Endothelial cell of umbilical vein (primary cell): ENCODE results near the gene YDJC. TPM values are rescaled to one million over a fixed set of nuclear protein-coding genes. Genes with fewer than 3 reads are reported as not detected.

Experiments
- BruUV-seq: library from RNA; stranded (reverse); fragments of 400-500 nt; replicated peaks from 2 replicates; lab custom pipeline; 2021; lab: Mats Ljungman, UMichigan
- CTCF ChIA-PET: fragments of 300-600, 350-600 bp; sonication (Branson Sonifier 250); formaldehyde crosslinking; loops from one replicate; lab custom pipeline; 2021; ENCODE audit warnings: antibody characterized with exemption, inconsistent platforms; lab: Charles Lee
- POLR2A ChIA-PET: fragments of 300-600, 350-600 bp; sonication (Branson Sonifier 250); formaldehyde crosslinking; loops from one replicate; lab custom pipeline; 2021; ENCODE audit warnings: antibody characterized with exemption, inconsistent platforms; lab: Charles Lee
- DNase-seq: peaks from one replicate; pipeline ENCODE4 v3.0.0-alpha.2; 2011; ENCODE audit warnings: low read depth, low spot score
- FAIRE-seq: peaks from 2 replicates; lab custom pipeline; 2011; peaks lifted over from hg19 to GRCh38; lab: Jason Lieb, UNC
- H2AFZ ChIP-seq: 2 replicates; pipeline ENCODE4 v1.6.0; 2012; ENCODE audit warnings: low read depth, low read length, control low read depth, inconsistent platforms
- H3K27ac ChIP-seq: 2 replicates; pipeline ENCODE4 v1.5.1; 2011; ENCODE audit warnings: low read depth, mild to moderate bottlenecking, control low read depth, low read length, moderate library complexity; ENCODE audit not compliant: insufficient read depth
- H3K27me3 ChIP-seq, 2 experiments: 2 replicates each; pipeline versions ENCODE4 v1.6.0 to v1.6.1; 2011; ENCODE audit warnings: low read length in 2 of 2, mixed read lengths in 1 of 2; ENCODE audit not compliant: control insufficient read depth in 2 of 2, insufficient read depth in 2 of 2
- H3K36me3 ChIP-seq, 2 experiments: 2 replicates in 1 of 2; 3 replicates in 1 of 2; pipeline ENCODE4 v1.5.1; 2011; ENCODE audit warnings: low read length in 2 of 2, mild to moderate bottlenecking in 1 of 2, moderate library complexity in 1 of 2; ENCODE audit not compliant: control insufficient read depth in 2 of 2, insufficient read depth in 2 of 2; ENCODE audit errors: extremely low read depth in 1 of 2
- H3K4me1 ChIP-seq: 3 replicates; pipeline ENCODE4 v1.5.1; 2011; ENCODE audit warnings: mild to moderate bottlenecking, low read length; ENCODE audit not compliant: control insufficient read depth, insufficient read depth; ENCODE audit errors: extremely low read depth
- H3K4me2 ChIP-seq: 2 replicates; pipeline ENCODE4 v1.6.1; 2011; ENCODE audit warnings: low read length, control low read depth, mixed read lengths; ENCODE audit not compliant: insufficient read depth
- H3K4me3 ChIP-seq, 3 experiments: fragments of 200-600 bp in 1 of 3; sonication (generic), shearing (Covaris generic) in 1 of 3; replicated peaks in 1 of 3; 2 replicates each; pipeline ENCODE4 v1.5.1; 2011 to 2016; ENCODE audit warnings: control low read depth in 3 of 3, low read length in 3 of 3, mild to moderate bottlenecking in 2 of 3, inconsistent platforms in 1 of 3, low read depth in 1 of 3, moderate library complexity in 1 of 3; ENCODE audit not compliant: insufficient read depth in 1 of 3
- H3K79me2 ChIP-seq: 2 replicates; pipeline ENCODE4 v1.6.0; 2012; ENCODE audit warnings: low read length, inconsistent platforms; ENCODE audit not compliant: control insufficient read depth, insufficient read depth
- H3K9ac ChIP-seq: replicated peaks from 2 replicates; pipeline ENCODE3; 2011; ENCODE audit warnings: low read length, control low read depth; ENCODE audit not compliant: insufficient read depth; ENCODE audit errors: extremely low read depth
- H3K9me1 ChIP-seq: replicated peaks from 3 replicates; pipeline ENCODE4 v1.6.0; 2011; ENCODE audit warnings: mild to moderate bottlenecking, low read length; ENCODE audit not compliant: control insufficient read depth, insufficient read depth; ENCODE audit errors: extremely low read depth
- H3K9me3 ChIP-seq: replicated peaks from 2 replicates; pipeline ENCODE4 v1.5.1; 2012; ENCODE audit warnings: low read length, inconsistent platforms; ENCODE audit not compliant: control insufficient read depth, insufficient read depth
- H4K20me1 ChIP-seq: replicated peaks from 2 replicates; pipeline ENCODE3; 2011; ENCODE audit warnings: mild to moderate bottlenecking, low read length; ENCODE audit not compliant: control insufficient read depth, insufficient read depth; ENCODE audit errors: extremely low read depth
- CTCF ChIP-seq, 2 donors: IDR thresholded peaks; 1 replicate in 1 of 2; 2 replicates in 1 of 2; pipeline ENCODE4 v1.5.1; 2011; ENCODE audit warnings: low read length in 2 of 2, mild to moderate bottlenecking in 2 of 2, moderate library complexity in 2 of 2, control low read depth in 1 of 2, inconsistent platforms in 1 of 2, low read depth in 1 of 2; ENCODE audit not compliant: insufficient read depth in 1 of 2; ENCODE audit errors: extremely low read depth in 1 of 2
- EZH2 ChIP-seq: IDR thresholded peaks from 2 replicates; pipeline ENCODE4 v1.6.1; 2012; ENCODE audit warnings: borderline replicate concordance, low read depth, mild to moderate bottlenecking, moderate library complexity, low read length, inconsistent platforms; ENCODE audit not compliant: severe bottlenecking
- FOS ChIP-seq: IDR thresholded peaks from 2 replicates; pipeline ENCODE4 v1.6.1; 2011; ENCODE audit warnings: mild to moderate bottlenecking, low read length, moderate library complexity, borderline replicate concordance; ENCODE audit not compliant: insufficient read depth
- GATA2 ChIP-seq: IDR thresholded peaks from 2 replicates; pipeline ENCODE4 v1.7.0; 2011; ENCODE audit warnings: low read depth, mild to moderate bottlenecking, moderate library complexity, mixed read lengths, low read length; ENCODE audit not compliant: insufficient read length, insufficient read depth
- JUN ChIP-seq: IDR thresholded peaks from 2 replicates; pipeline ENCODE4 v1.6.1; 2011; ENCODE audit warnings: borderline replicate concordance, low read depth; ENCODE audit not compliant: insufficient read length, insufficient read depth
- MYC ChIP-seq: IDR thresholded peaks from one replicate; pipeline ENCODE4 v1.6.1; 2011; ENCODE audit warnings: mild to moderate bottlenecking, low read depth, low read length
- POLR2A ChIP-seq: IDR thresholded peaks from 2 replicates; pipeline ENCODE4 v1.6.1; 2012; ENCODE audit warnings: low read depth, mild to moderate bottlenecking, control low read depth, low read length
- POLR2AphosphoS5 ChIP-seq: IDR thresholded peaks from 2 replicates; pipeline ENCODE4 v1.6.1; 2012; ENCODE audit warnings: low read depth, mild to moderate bottlenecking, control low read depth, low read length, moderate library complexity; ENCODE audit not compliant: insufficient read depth
- dilution Hi-C: fragments of 300-500 bp; cut with MboI; formaldehyde crosslinking; loops from one replicate; pipeline ENCODE4 v1.15.0; 2019; ENCODE audit warnings: low sequenced_read_pairs; ENCODE audit not compliant: extremely low pct_ligation_motif_present
- intact Hi-C: fragments of 100-400 bp; cut with micrococcal nuclease; formaldehyde crosslinking; loops from one replicate; pipeline ENCODE4 v1.10.0; 2022
- polyA plus RNA-seq, 4 experiments: library from polyadenylated mRNA; depleted of rRNA in 3 of 4; stranded (reverse) in 3 of 4; unstranded in 1 of 4; fragments of >200 nt; gene quantifications; 2 replicates each; pipeline versions ENCODE4 v1.2.1 to v1.2.3, GENCODE V29; 2011 to 2012; ENCODE audit warnings: missing spikeins in 1 of 4
- total RNA-seq: library from RNA; stranded (reverse); gene quantifications from 2 replicates; pipeline ENCODE4 v1.2.3, GENCODE V29; 2021
- TF ChIP-seq, protein P1 (sequence below): IDR thresholded peaks from 2 replicates; pipeline ENCODE4 v1.6.1; 2011; ENCODE audit not compliant: insufficient read depth, insufficient read length

Gene YDJC
- total and polyA plus RNA-seq, 2 donors (not counting 3 experiments of a cell fraction or from before 2014, with no cell fraction given): 27.2 to 29.9 TPM

GRCh38 chr22:21633481-21633880, 3.7 kb upstream of the YDJC start:
- ChIA-PET POLR2A (interaction anchor here (0.6 kb wide), 1 partner anchor 17 kb away, joined by 3 read pairs; no protein-coding TSS in a partner anchor), CTCF (interaction anchor here (1.9 to 2.8 kb wide), 2 partner anchors 9 to 13 kb away, joined by 8 to 11 read pairs; partner anchors contain the start of gene SDF2L1)
- FAIRE-seq (no peak), DNase-seq (no peak)
- Histone ChIP-seq H3K9ac (no peak overlapping the region), H4K20me1 (no peaks in the 10 kb centered on the region), H3K4me1 (no peaks in the 10 kb centered on the region), H3K9me1 (no peaks in the 10 kb centered on the region), H3K9me3 (no peaks in the 10 kb centered on the region), H3K4me2 (no peak overlapping the region), H3K27me3 (no peaks in the 10 kb centered on the region), H2AFZ (no peak overlapping the region), H3K36me3 (no peaks in the 10 kb centered on the region), H3K4me3 (no peak overlapping the region), H3K27ac (no peak overlapping the region), H3K79me2 (peaks cover 12% of the 10 kb centered on the region)
- TF ChIP-seq, protein P1, sequence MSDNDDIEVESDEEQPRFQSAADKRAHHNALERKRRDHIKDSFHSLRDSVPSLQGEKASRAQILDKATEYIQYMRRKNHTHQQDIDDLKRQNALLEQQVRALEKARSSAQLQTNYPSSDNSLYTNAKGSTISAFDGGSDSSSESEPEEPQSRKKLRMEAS: no peak
- no peak for TF ChIP-seq POLR2A
- no peak for TF ChIP-seq POLR2AphosphoS5
- no peak for TF ChIP-seq FOS
- TF ChIP-seq EZH2: no peak
- no TSS peak for BruUV-seq
- intact Hi-C loops: no loop called here
- dilution Hi-C loops: no loop called here

DNA sequence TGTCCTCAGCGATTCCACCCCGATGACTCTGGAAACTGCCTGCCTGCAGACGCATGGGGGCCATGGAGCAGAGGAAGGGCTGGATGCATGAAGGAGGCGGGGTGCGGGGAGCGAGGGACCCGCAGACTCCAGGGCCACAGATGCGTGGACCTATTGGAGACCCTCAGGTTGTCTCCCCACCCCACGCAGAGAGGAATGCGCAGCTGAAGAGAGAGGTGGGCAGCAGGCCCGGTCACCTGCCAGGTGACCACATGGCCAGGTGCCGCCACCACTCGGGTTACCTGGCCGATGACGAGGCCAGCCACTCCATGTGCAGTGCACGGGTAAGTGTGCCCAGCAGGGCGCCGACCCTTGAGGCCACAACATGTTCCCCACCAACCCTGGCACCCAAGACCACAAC, 3.1 kb upstream of the YDJC start:
- POLR2A ChIA-PET: no interaction called here
- intact Hi-C loops: no loop called here
- Histone ChIP-seq H3K4me3 (no peak overlapping the region), H3K9me3 (no peaks in the 10 kb centered on the region), H3K9me1 (no peaks in the 10 kb centered on the region), H3K4me1 (no peaks in the 10 kb centered on the region), H3K27ac (no peak overlapping the region), H4K20me1 (no peaks in the 10 kb centered on the region), H3K9ac (no peak overlapping the region), H2AFZ (no peak overlapping the region), H3K36me3 (no peaks in the 10 kb centered on the region), H3K27me3 (no peaks in the 10 kb centered on the region), H3K4me2 (no peak overlapping the region), H3K79me2 (peaks cover 17% of the 10 kb centered on the region)
- TF ChIP-seq, protein P1: no peak
- TF ChIP-seq POLR2AphosphoS5 (no peak), JUN (no peak), EZH2 (no peak), CTCF (IDR thresholded peaks at IDR 0.05; ENCODE audit: extremely low read depth in 1 of 2, insufficient read depth in 1 of 2, low read depth in 1 of 2, low read length in 2 of 2) (no peak), MYC (no peak), GATA2 (no peak)
- BruUV-seq: no TSS peak
- DNase-seq: no peak
- dilution Hi-C loops: no loop called here
- no peak for FAIRE-seq
- CTCF ChIA-PET: interaction anchor here (1.9 to 2.8 kb wide), 2 partner anchors 9 to 14 kb away, joined by 8 to 11 read pairs; partner anchors contain the start of gene SDF2L1
